GM12878 (cell line): Measurements from ENCODE around the gene WWOX. TPM values are rescaled to one million over a fixed set of nuclear protein-coding genes. Genes with fewer than 3 reads are reported as not detected.
A peak's percentile ranks its signal among the peaks of the same experiment; 100 is the strongest.

Source experiments
- ATAC-seq: fragments of 200-7000 bp; cut with Tn5 transposase; 3 replicates; pipeline ENCODE4 v1.9.1; 2020; ENCODE audit warnings: mild to moderate bottlenecking, moderate library complexity
- BruUV-seq: library from RNA; stranded (reverse); fragments of 400-500 nt; replicated peaks from 2 replicates; lab custom pipeline; 2021; lab: Mats Ljungman, UMichigan
- CTCF ChIA-PET: fragments of 300-600 bp; sonication (Branson Sonifier 250); formaldehyde crosslinking; extraction: SDS; loops from one replicate; lab custom pipeline; 2021; ENCODE audit warnings: inconsistent platforms; lab: Yijun Ruan, JAX
- POLR2A ChIA-PET: fragments of 350-600 bp; formaldehyde crosslinking; extraction: SDS; loops from one replicate; lab custom pipeline; 2021; ENCODE audit warnings: inconsistent platforms; lab: Charles Lee
- RAD21 ChIA-PET: fragments of 300-600 bp; sonication (Branson Sonifier 250); formaldehyde crosslinking; loops from one replicate; lab custom pipeline; 2023; ENCODE audit warnings: antibody characterized with exemption; ENCODE audit not compliant: unreplicated experiment; lab: Charles Lee
- SMC1A ChIA-PET: fragments of 300-600 bp; sonication (Branson Sonifier 250); formaldehyde crosslinking; loops from one replicate; lab custom pipeline; 2023; ENCODE audit not compliant: unreplicated experiment, uncharacterized antibody; lab: Charles Lee
- DNase-seq: peaks from one replicate; pipeline ENCODE4 v3.0.0-alpha.2; 2011; ENCODE audit warnings: low read depth, low spot score
- FAIRE-seq: peaks from 3 replicates; lab custom pipeline; 2011; peaks lifted over from hg19 to GRCh38; lab: Jason Lieb, UNC
- H2AFZ ChIP-seq: 2 replicates; pipeline ENCODE4 v1.6.0; 2011; ENCODE audit warnings: low read depth, low read length, control low read depth; ENCODE audit not compliant: control insufficient read depth
- H3K27ac ChIP-seq: 2 replicates; pipeline ENCODE4 v1.5.1; 2011; ENCODE audit warnings: control low read depth; ENCODE audit not compliant: control insufficient read depth, insufficient read depth
- H3K27me3 ChIP-seq, 2 experiments: replicated peaks in 1 of 2; 2 replicates each; pipeline versions ENCODE4 v1.6.0 to v1.6.1; 2011; ENCODE audit warnings: low read length in 1 of 2; ENCODE audit not compliant: control insufficient read depth in 2 of 2, insufficient read depth in 2 of 2
- H3K36me3 ChIP-seq, 2 experiments: 2 replicates each; pipeline ENCODE4 v1.5.1; 2011; ENCODE audit warnings: low read length in 1 of 2; ENCODE audit not compliant: control insufficient read depth in 2 of 2, insufficient read depth in 2 of 2
- H3K4me1 ChIP-seq: 2 replicates; pipeline ENCODE4 v1.6.1; 2011; ENCODE audit warnings: mild to moderate bottlenecking, low read length, moderate library complexity, mixed read lengths; ENCODE audit not compliant: control insufficient read depth, insufficient read depth
- H3K4me2 ChIP-seq: 2 replicates; pipeline ENCODE4 v1.6.0; 2011; ENCODE audit warnings: control low read depth; ENCODE audit not compliant: control insufficient read depth, insufficient read depth
- H3K4me3 ChIP-seq: fragments of 200-600 bp; sonication (generic); 2 replicates; pipeline ENCODE4 v1.5.1; 2016
- H3K79me2 ChIP-seq: 2 replicates; pipeline ENCODE4 v1.6.0; 2011; ENCODE audit warnings: low read length; ENCODE audit not compliant: control insufficient read depth, insufficient read depth
- H3K9ac ChIP-seq: 2 replicates; pipeline ENCODE4 v1.8.0; 2011; ENCODE audit warnings: low read length, control low read depth, mixed read lengths; ENCODE audit not compliant: control insufficient read depth, insufficient read depth
- H3K9me3 ChIP-seq: replicated peaks from 3 replicates; pipeline ENCODE4 v1.5.1; 2011; ENCODE audit warnings: mild to moderate bottlenecking, low read length; ENCODE audit not compliant: control insufficient read depth, insufficient read depth
- H4K20me1 ChIP-seq: 2 replicates; pipeline ENCODE4 v1.6.0; 2011; ENCODE audit not compliant: control insufficient read depth, insufficient read depth
- ETV6 ChIP-seq, 2 experiments: fragments of 450-650 bp in 1 of 2; IDR thresholded peaks in 1 of 2; conservative IDR thresholded peaks in 1 of 2; 2 replicates each; pipeline ENCODE4 v1.6.1; 2014; ENCODE audit warnings: antibody characterized with exemption in 1 of 2, borderline replicate concordance in 1 of 2, low read depth in 1 of 2, mild to moderate bottlenecking in 1 of 2, moderate library complexity in 1 of 2
- FOXK2 ChIP-seq: fragments of 450-650 bp; IDR thresholded peaks from 2 replicates; pipeline ENCODE4 v1.6.1; 2017; ENCODE audit warnings: mild to moderate bottlenecking, moderate library complexity
- GATAD2B ChIP-seq: fragments of 450-650 bp; conservative IDR thresholded peaks from 2 replicates; pipeline ENCODE4 v1.6.1; 2017; ENCODE audit warnings: low read depth, mild to moderate bottlenecking, moderate library complexity
- MYB ChIP-seq: fragments of 150-350 bp; IDR thresholded peaks from 2 replicates; pipeline ENCODE4 v1.6.1; 2014; ENCODE audit warnings: mild to moderate bottlenecking, low read depth, low read length, borderline replicate concordance
- SIN3A ChIP-seq: IDR thresholded peaks from 2 replicates; pipeline ENCODE4 v1.6.1; 2012; ENCODE audit warnings: low read depth, low read length, improper control_type of control experiment
- ZNF274 ChIP-seq: IDR thresholded peaks from one replicate; pipeline ENCODE4 v1.8.0; 2011; ENCODE audit not compliant: insufficient read length, insufficient read depth
- WGBS: methylation state at CpG from one replicate; pipeline ENCODE4 v1.1.6; 2016; ENCODE audit warnings: low lambda C conversion rate; ENCODE audit not compliant: insufficient replicate concordance, insufficient coverage; ENCODE audit errors: missing lambda C conversion rate; 5-methylcytosine and 5-hydroxymethylcytosine counted together
- in situ Hi-C: fragments of 300-500 bp; cut with MboI; formaldehyde crosslinking; loops from 9 replicates; pipeline ENCODE4 v1.14.3; 2018; ENCODE audit warnings: mixed read lengths
- intact Hi-C: fragments of 100-400 bp; cut with micrococcal nuclease; formaldehyde crosslinking; loops from one replicate; pipeline ENCODE4 v1.14.2; 2022; ENCODE audit not compliant: unreplicated experiment
- polyA plus RNA-seq, 11 experiments: library from polyadenylated mRNA; depleted of rRNA in 4 of 11; unstranded in 6 of 11; stranded (reverse) in 5 of 11; fragments of >200 nt; fragmentation: Nextera tagmentation in 4 of 11; fragmentation: Illumina TruSeq in 1 of 11; extraction: Ambion mirVana in 4 of 11; extraction: Trizol in 1 of 11; gene quantifications; 1 replicate in 1 of 11; 2 replicates in 10 of 11; pipeline versions ENCODE4 v1.2.1 to v1.2.3, GENCODE V29; 2011 to 2016; ENCODE audit warnings: inconsistent platforms in 2 of 11, missing spikeins in 2 of 11, low read depth in 1 of 11
- total RNA-seq, 4 experiments: library from RNA; depleted of rRNA in 3 of 4; stranded (reverse); fragments of >200 nt in 3 of 4; fragmentation: Illumina TruSeq in 1 of 4; extraction: Trizol in 1 of 4; gene quantifications; 2 replicates each; pipeline versions ENCODE4 v1.2.1 to v1.2.3, GENCODE V29; 2013 to 2021
- TF ChIP-seq, protein P1 (sequence below): fragments of 450-650 bp; IDR thresholded peaks from 2 replicates; pipeline ENCODE4 v1.6.1; 2017; ENCODE audit warnings: mild to moderate bottlenecking, low read depth, inconsistent platforms; ENCODE audit not compliant: poor library complexity, severe bottlenecking
- TF ChIP-seq, protein P2 (sequence below): fragments of 450-650 bp; IDR thresholded peaks from 2 replicates; pipeline ENCODE4 v1.6.1; 2016; ENCODE audit warnings: mild to moderate bottlenecking

WWOX gene
- total and polyA plus RNA-seq, 10 of the 15 experiments (the other 5 are each of a cell fraction or from before 2014, with no cell fraction given) = 2.8 to 24.4 (median 17.8) TPM

DNA sequence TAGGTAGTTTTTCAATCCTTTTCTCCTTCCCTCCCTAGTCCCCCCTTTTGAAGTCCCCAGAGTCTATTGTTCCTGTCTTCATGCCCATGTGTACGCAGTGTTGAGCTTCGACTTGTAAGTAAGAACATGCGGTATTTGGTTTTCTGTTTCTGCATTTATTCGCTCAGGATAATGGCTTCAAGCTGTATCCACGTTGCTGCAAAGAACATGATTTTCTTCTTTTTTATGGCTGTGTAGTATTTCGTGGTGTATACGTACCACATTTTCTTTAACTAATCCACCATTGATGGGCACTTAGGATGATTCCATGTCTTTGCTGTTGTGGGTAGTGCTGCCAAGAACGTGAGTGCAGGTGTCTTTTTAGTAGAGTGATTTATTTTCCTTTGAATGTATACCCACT is 651.2 kb downstream of the WWOX start:
- ChIA-PET CTCF (interaction anchor here (1.3 to 1.7 kb wide), 3 partner anchors 10 to 45 kb away, joined by 6 to 8 read pairs (median 7); no protein-coding TSS in a partner anchor), POLR2A (no interaction called here)
- DNase-seq = no peak
- H3K79me2 ChIP-seq = no peaks in the 10 kb centered on the region
- H3K27ac ChIP-seq = no peak overlapping the region
- intact Hi-C loops = no loop called here
- H3K27me3 ChIP-seq = no peaks in the 10 kb centered on the region
- 80% methylated on average over 8 of the region's 8 CpGs for WGBS
- no peaks in the 10 kb centered on the region for H3K36me3 ChIP-seq
- H3K4me1 ChIP-seq = peaks cover 6% of the 10 kb centered on the region
- no peak for FAIRE-seq
- no peak for TF ChIP-seq SIN3A
- TF ChIP-seq, protein P1, sequence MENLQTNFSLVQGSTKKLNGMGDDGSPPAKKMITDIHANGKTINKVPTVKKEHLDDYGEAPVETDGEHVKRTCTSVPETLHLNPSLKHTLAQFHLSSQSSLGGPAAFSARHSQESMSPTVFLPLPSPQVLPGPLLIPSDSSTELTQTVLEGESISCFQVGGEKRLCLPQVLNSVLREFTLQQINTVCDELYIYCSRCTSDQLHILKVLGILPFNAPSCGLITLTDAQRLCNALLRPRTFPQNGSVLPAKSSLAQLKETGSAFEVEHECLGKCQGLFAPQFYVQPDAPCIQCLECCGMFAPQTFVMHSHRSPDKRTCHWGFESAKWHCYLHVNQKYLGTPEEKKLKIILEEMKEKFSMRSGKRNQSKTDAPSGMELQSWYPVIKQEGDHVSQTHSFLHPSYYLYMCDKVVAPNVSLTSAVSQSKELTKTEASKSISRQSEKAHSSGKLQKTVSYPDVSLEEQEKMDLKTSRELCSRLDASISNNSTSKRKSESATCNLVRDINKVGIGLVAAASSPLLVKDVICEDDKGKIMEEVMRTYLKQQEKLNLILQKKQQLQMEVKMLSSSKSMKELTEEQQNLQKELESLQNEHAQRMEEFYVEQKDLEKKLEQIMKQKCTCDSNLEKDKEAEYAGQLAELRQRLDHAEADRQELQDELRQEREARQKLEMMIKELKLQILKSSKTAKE = no peak
- no peak for TF ChIP-seq MYB
- TF ChIP-seq, protein P2, sequence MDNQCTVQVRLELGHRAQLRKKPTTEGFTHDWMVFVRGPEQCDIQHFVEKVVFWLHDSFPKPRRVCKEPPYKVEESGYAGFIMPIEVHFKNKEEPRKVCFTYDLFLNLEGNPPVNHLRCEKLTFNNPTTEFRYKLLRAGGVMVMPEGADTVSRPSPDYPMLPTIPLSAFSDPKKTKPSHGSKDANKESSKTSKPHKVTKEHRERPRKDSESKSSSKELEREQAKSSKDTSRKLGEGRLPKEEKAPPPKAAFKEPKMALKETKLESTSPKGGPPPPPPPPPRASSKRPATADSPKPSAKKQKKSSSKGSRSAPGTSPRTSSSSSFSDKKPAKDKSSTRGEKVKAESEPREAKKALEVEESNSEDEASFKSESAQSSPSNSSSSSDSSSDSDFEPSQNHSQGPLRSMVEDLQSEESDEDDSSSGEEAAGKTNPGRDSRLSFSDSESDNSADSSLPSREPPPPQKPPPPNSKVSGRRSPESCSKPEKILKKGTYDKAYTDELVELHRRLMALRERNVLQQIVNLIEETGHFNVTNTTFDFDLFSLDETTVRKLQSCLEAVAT = peak; percentile 81
- no peak for TF ChIP-seq ETV6 (conservative IDR thresholded peaks at IDR 0.05 in 1 of 2, IDR thresholded peaks at IDR 0.05 in 1 of 2; ENCODE audit: borderline replicate concordance in 1 of 2, low read depth in 1 of 2)
- TF ChIP-seq ZNF274 = no peak
- no peak for TF ChIP-seq GATAD2B
- no peak for TF ChIP-seq FOXK2
- TF ChIP-seq, all 136 proteins: peak for 1
- Histone ChIP-seq H3K9ac (no peak overlapping the region), H3K4me3 (0 out of 2 replicates have a peak overlapping the region, but pooled peaks have one; percentile 7), H3K4me2 (peak overlapping the region; percentile 36; the same call in 1 of the 2 replicates), H2AFZ (no peak overlapping the region), H3K9me3 (no peaks in the 10 kb centered on the region), H4K20me1 (no peaks in the 10 kb centered on the region)
- no peak for ATAC-seq
- ChIA-PET SMC1A (interaction anchor here (0.8 to 3.4 kb wide), 4 partner anchors 11 to 19 kb away, joined by 4 to 21 read pairs (median 10); no protein-coding TSS in a partner anchor), RAD21 (interaction anchor here (2.2 kb wide), 1 partner anchor 11 kb away, joined by 8 read pairs; no protein-coding TSS in a partner anchor)
- in situ Hi-C loops = no loop called here
- BruUV-seq = no TSS peak
